Breast epithelium (tissue), 3 donors: Measurements from ENCODE around the gene GNB1L.

Source experiments
- POLR2A ChIP-seq: fragments of 450-650 bp; IDR thresholded peaks from one replicate; pipeline ENCODE4 v1.6.1; 2016; ENCODE audit warnings: antibody characterized with exemption, mild to moderate bottlenecking, moderate library complexity
- POLR2AphosphoS5 ChIP-seq, 3 donors: sonication (generic); formaldehyde crosslinking; IDR thresholded peaks; one replicate each; pipeline ENCODE4 v1.6.1; 2017; ENCODE audit warnings: antibody characterized with exemption in 3 of 3
- TF ChIP-seq, protein P1 (sequence below), 3 donors: fragments of 450-650 bp; IDR thresholded peaks; one replicate each; pipeline ENCODE4 v1.5.1; 2016 to 2017; ENCODE audit warnings: antibody characterized with exemption in 3 of 3, mild to moderate bottlenecking in 3 of 3, moderate library complexity in 3 of 3

DNA sequence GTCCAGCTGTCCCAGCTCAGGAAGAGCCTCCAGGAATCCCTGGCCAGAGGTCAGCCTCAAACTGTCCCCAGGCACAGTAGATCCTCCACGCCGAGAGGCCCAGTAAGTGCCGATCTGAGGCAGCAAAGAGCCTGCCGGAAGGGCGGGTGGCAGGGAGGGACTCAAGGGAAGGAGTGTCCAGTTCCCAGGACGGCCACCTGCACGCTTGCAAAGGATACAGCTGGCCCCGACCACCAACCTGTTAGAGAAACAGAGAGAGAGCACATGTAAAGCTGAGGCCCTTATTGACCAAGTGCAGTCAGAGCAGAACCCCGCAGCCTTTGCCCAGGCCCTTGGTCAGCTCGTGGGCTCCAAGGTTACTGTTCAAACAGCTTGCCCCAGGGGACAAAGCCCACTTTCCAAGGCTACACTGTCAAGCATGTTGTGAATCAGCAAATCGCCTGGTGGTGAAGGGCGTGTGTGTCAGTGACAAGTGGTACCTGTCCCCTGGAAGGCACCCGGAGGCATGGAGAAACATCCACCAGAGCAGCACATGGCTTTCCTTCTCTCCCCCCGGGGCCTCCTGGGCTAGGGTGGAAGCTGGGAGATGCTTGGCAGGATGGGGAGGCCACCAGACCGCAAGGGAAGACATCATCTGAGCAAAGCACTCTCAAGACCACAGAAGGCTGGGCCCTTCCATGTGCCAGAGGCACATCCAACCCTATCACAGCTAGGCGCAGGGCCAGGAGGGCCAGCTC is 44.3 kb upstream of the GNB1L start:
- TF ChIP-seq, protein P1, sequence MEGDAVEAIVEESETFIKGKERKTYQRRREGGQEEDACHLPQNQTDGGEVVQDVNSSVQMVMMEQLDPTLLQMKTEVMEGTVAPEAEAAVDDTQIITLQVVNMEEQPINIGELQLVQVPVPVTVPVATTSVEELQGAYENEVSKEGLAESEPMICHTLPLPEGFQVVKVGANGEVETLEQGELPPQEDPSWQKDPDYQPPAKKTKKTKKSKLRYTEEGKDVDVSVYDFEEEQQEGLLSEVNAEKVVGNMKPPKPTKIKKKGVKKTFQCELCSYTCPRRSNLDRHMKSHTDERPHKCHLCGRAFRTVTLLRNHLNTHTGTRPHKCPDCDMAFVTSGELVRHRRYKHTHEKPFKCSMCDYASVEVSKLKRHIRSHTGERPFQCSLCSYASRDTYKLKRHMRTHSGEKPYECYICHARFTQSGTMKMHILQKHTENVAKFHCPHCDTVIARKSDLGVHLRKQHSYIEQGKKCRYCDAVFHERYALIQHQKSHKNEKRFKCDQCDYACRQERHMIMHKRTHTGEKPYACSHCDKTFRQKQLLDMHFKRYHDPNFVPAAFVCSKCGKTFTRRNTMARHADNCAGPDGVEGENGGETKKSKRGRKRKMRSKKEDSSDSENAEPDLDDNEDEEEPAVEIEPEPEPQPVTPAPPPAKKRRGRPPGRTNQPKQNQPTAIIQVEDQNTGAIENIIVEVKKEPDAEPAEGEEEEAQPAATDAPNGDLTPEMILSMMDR (IDR thresholded peaks at IDR 0.05) = no peak
- no peak for TF ChIP-seq POLR2A
- TF ChIP-seq POLR2AphosphoS5 (IDR thresholded peaks at IDR 0.05) = no peak
